Suppressor macrophage treated with lipopolysaccharide for 1 hour (primary cell): Measurements from ENCODE around the gene SLC22A12.

ENCODE experiments used
- DNase-seq, 3 donors: peaks; one replicate each; pipeline ENCODE4 v3.0.0-alpha.2; 2020 to 2022

SLC22A12 gene

GRCh38 chr11:64563966-64564365 lies 27.1 kb upstream of the SLC22A12 start:
- DNase-seq, result no peak

GRCh38 chr11:64564419-64564818 lies 26.6 kb upstream of the SLC22A12 start:
- DNase-seq, result no peak

- no peak for DNase-seq
Measured at GRCh38 chr11:64564947-64565889, 25.8 kb upstream of the SLC22A12 start.

GRCh38 chr11:64566042-64566914 lies 24.7 kb upstream of the SLC22A12 start:
- DNase-seq, result no peak

GRCh38 chr11:64566915-64567891 lies 23.8 kb upstream of the SLC22A12 start:
- DNase-seq, result no peak

- DNase-seq, result no peak
Measured at GRCh38 chr11:64568041-64568571, 22.9 kb upstream of the SLC22A12 start.

- no peak for DNase-seq
Measured at GRCh38 chr11:64568584-64569140, 22.4 kb upstream of the SLC22A12 start.

GRCh38 chr11:64569300-64569970 lies 21.6 kb upstream of the SLC22A12 start:
- DNase-seq, result no peak

GRCh38 chr11:64570341-64570740 lies 20.7 kb upstream of the SLC22A12 start:
- no peak for DNase-seq

- no peak for DNase-seq
Measured at GRCh38 chr11:64571050-64571409, 20.0 kb upstream of the SLC22A12 start.

GRCh38 chr11:64571410-64572091 lies 19.5 kb upstream of the SLC22A12 start:
- no peak for DNase-seq

- no peak for DNase-seq
Measured at GRCh38 chr11:64572143-64572542, 18.9 kb upstream of the SLC22A12 start.

GRCh38 chr11:64577202-64577601 lies 13.8 kb upstream of the SLC22A12 start:
- DNase-seq, result no peak

GRCh38 chr11:64580412-64580811 lies 10.6 kb upstream of the SLC22A12 start:
- no peak for DNase-seq

GRCh38 chr11:64581057-64581523 lies 9.9 kb upstream of the SLC22A12 start:
- no peak for DNase-seq

- DNase-seq, result no peak
Measured at GRCh38 chr11:64582885-64583284, 8.1 kb upstream of the SLC22A12 start.

- no peak for DNase-seq
Measured at GRCh38 chr11:64583296-64584262, 7.4 kb upstream of the SLC22A12 start.

GRCh38 chr11:64585150-64585549 lies 5.9 kb upstream of the SLC22A12 start:
- no peak for DNase-seq

- peak; percentile 44 to 53 (median 49) for DNase-seq
Measured at GRCh38 chr11:64586366-64586765, 4.7 kb upstream of the SLC22A12 start.
